Measurements from ENCODE around the gene FRMD4B. TPM values are rescaled to one million over a fixed set of nuclear protein-coding genes. Genes with fewer than 3 reads are reported as not detected.

Gene FRMD4B
- total RNA-seq, 2 experiments from 2014 or later = not detected

DNA sequence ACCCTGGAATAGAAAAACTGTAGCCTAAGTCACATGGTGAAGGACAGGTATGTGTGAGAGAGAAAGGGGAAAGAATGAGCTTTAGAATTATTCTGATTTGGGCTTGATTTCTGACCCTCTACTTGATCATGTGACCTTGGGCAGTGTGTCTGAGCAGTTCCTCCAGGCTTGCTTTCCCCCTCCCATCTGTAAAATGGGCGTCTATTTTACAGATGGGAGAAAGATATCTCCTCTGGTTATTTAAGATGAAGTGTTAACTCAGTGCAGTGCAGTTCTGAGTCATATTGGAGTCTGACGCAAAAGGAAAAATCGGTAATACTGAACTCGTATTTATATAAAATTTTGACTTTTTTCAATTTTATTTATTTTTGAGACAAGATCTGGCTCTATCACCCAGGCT lies 225.4 kb downstream of the FRMD4B start:
- Histone ChIP-seq H3K9me2 (ENCODE audit: insufficient read depth, low read length) (no peaks in the 10 kb centered on the region), H3K4me1 (ENCODE audit: insufficient read depth, low read length, poor library complexity, severe bottlenecking) (no peaks in the 10 kb centered on the region), H3K4me3 (ENCODE audit: low read depth, low read length, poor library complexity, severe bottlenecking) (no peak overlapping the region), H2AFZ (ENCODE audit: low read length) (no peak overlapping the region), H3K4me2 (ENCODE audit: low read length) (no peak overlapping the region), H4K20me1 (ENCODE audit: insufficient read depth, low read length) (no peaks in the 10 kb centered on the region), H3K27ac (ENCODE audit: low read depth, low read length, poor library complexity, severe bottlenecking) (no peak overlapping the region), H3K79me2 (ENCODE audit: insufficient read depth, low read depth, low read length) (no peaks in the 10 kb centered on the region), H3K9me3 (ENCODE audit: low read length) (no peaks in the 10 kb centered on the region), H3K36me3 (ENCODE audit: insufficient read depth, low read length) (no peaks in the 10 kb centered on the region)
- intact Hi-C loops (cut with micrococcal nuclease; ENCODE audit: unreplicated experiment) = loop anchor here (5.0 kb wide), 2 partner anchors 252 to 267 kb away; no protein-coding TSS in a partner anchor
- CTCF ChIA-PET (ENCODE audit: unreplicated experiment) = no interaction called here
- BruUV-seq (replicated peaks) = no TSS peak
- POLR2A ChIA-PET = interaction anchor here (0.6 kb wide), 1 partner anchor 526 kb away, joined by 3 read pairs; no protein-coding TSS in a partner anchor
- no peak for DNase-seq (ENCODE audit: low spot score)
- no peak for TF ChIP-seq EZH2phosphoT487 (IDR thresholded peaks at IDR 0.05; ENCODE audit: borderline replicate concordance, low read depth, low read length)
- TF ChIP-seq, protein P1, sequence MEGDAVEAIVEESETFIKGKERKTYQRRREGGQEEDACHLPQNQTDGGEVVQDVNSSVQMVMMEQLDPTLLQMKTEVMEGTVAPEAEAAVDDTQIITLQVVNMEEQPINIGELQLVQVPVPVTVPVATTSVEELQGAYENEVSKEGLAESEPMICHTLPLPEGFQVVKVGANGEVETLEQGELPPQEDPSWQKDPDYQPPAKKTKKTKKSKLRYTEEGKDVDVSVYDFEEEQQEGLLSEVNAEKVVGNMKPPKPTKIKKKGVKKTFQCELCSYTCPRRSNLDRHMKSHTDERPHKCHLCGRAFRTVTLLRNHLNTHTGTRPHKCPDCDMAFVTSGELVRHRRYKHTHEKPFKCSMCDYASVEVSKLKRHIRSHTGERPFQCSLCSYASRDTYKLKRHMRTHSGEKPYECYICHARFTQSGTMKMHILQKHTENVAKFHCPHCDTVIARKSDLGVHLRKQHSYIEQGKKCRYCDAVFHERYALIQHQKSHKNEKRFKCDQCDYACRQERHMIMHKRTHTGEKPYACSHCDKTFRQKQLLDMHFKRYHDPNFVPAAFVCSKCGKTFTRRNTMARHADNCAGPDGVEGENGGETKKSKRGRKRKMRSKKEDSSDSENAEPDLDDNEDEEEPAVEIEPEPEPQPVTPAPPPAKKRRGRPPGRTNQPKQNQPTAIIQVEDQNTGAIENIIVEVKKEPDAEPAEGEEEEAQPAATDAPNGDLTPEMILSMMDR (conservative IDR thresholded peaks at IDR 0.05; ENCODE audit: low read length) = no peak

DNA sequence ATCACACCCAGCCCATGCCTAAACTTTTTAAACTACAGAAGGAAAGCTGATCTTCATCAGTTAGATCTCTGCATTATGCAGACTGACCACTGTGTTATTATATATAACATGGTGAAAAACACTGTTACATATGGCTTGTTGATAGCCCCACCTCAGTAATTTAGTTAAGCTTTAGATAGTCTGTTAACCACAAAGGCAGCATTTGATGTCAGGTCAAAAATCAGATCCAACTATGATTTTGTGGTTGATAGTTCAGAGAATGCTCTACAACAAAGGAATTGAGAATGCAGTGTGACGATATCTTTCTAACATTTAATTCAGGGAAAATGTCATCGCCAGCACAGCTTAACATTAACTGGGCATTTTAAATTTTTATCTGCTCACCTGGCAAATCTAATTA lies 225.8 kb downstream of the FRMD4B start:
- Histone ChIP-seq H3K27ac (ENCODE audit: low read depth, low read length, poor library complexity, severe bottlenecking) (no peak overlapping the region), H3K4me3 (ENCODE audit: low read depth, low read length, poor library complexity, severe bottlenecking) (no peak overlapping the region), H3K9me2 (ENCODE audit: insufficient read depth, low read length) (no peaks in the 10 kb centered on the region), H4K20me1 (ENCODE audit: insufficient read depth, low read length) (no peaks in the 10 kb centered on the region), H3K4me2 (ENCODE audit: low read length) (no peak overlapping the region), H2AFZ (ENCODE audit: low read length) (no peak overlapping the region), H3K79me2 (ENCODE audit: insufficient read depth, low read depth, low read length) (no peaks in the 10 kb centered on the region), H3K36me3 (ENCODE audit: insufficient read depth, low read length) (no peaks in the 10 kb centered on the region), H3K4me1 (ENCODE audit: insufficient read depth, low read length, poor library complexity, severe bottlenecking) (no peaks in the 10 kb centered on the region), H3K9me3 (ENCODE audit: low read length) (no peaks in the 10 kb centered on the region)
- BruUV-seq (replicated peaks) = no TSS peak
- TF ChIP-seq, protein P1 (conservative IDR thresholded peaks at IDR 0.05; ENCODE audit: low read length) = no peak
- TF ChIP-seq EZH2phosphoT487 (IDR thresholded peaks at IDR 0.05; ENCODE audit: borderline replicate concordance, low read depth, low read length) = no peak
- DNase-seq (ENCODE audit: low spot score) = no peak
- intact Hi-C loops (cut with micrococcal nuclease; ENCODE audit: unreplicated experiment) = loop anchor here (5.0 kb wide), 2 partner anchors 252 to 267 kb away; no protein-coding TSS in a partner anchor
- ChIA-PET POLR2A (no interaction called here), CTCF (ENCODE audit: unreplicated experiment) (no interaction called here)

DNA sequence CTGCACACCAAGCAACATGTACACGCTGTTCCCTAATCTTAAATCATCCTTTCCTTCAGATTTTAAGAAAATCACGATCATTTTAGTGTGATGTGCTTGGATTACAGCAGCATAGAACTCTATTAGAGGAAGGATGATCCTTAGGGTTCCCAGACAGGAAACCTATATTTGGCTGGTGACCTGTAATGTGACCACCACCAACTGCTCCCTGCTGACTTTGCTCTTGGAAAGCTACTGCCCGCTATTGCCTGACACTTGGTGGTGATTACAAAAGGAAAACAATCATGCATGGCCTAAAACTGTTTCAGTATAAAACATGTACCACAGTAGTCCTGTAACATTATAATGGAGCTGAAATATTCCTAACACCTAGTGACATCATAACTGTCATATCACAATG lies 236.3 kb downstream of the FRMD4B start:
- BruUV-seq (replicated peaks) = no TSS peak
- CTCF ChIA-PET (ENCODE audit: unreplicated experiment) = no interaction called here
- Histone ChIP-seq H3K4me3 (ENCODE audit: low read depth, low read length, poor library complexity, severe bottlenecking) (no peak overlapping the region), H3K27ac (ENCODE audit: low read depth, low read length, poor library complexity, severe bottlenecking) (no peak overlapping the region), H3K9me3 (ENCODE audit: low read length) (no peaks in the 10 kb centered on the region), H3K4me2 (ENCODE audit: low read length) (no peak overlapping the region), H3K79me2 (ENCODE audit: insufficient read depth, low read depth, low read length) (no peaks in the 10 kb centered on the region), H3K9me2 (ENCODE audit: insufficient read depth, low read length) (no peaks in the 10 kb centered on the region), H4K20me1 (ENCODE audit: insufficient read depth, low read length) (no peaks in the 10 kb centered on the region), H2AFZ (ENCODE audit: low read length) (no peak overlapping the region), H3K4me1 (ENCODE audit: insufficient read depth, low read length, poor library complexity, severe bottlenecking) (peaks cover 4% of the 10 kb centered on the region), H3K36me3 (ENCODE audit: insufficient read depth, low read length) (no peaks in the 10 kb centered on the region)
- POLR2A ChIA-PET = no interaction called here
- DNase-seq (ENCODE audit: low spot score) = no peak
- intact Hi-C loops (cut with micrococcal nuclease; ENCODE audit: unreplicated experiment) = no loop called here
- TF ChIP-seq, protein P1 (conservative IDR thresholded peaks at IDR 0.05; ENCODE audit: low read length) = no peak
- TF ChIP-seq EZH2phosphoT487 (IDR thresholded peaks at IDR 0.05; ENCODE audit: borderline replicate concordance, low read depth, low read length) = no peak

Measured in OCI-LY7 (cell line).